ENCODE measurements around the gene PARP15.
"Not testable (repeated sequence)": the region's sequence is repeated elsewhere in the genome, so short reads cannot be mapped to it uniquely, and the experiment has no call there.

The PARP15 gene

DNA sequence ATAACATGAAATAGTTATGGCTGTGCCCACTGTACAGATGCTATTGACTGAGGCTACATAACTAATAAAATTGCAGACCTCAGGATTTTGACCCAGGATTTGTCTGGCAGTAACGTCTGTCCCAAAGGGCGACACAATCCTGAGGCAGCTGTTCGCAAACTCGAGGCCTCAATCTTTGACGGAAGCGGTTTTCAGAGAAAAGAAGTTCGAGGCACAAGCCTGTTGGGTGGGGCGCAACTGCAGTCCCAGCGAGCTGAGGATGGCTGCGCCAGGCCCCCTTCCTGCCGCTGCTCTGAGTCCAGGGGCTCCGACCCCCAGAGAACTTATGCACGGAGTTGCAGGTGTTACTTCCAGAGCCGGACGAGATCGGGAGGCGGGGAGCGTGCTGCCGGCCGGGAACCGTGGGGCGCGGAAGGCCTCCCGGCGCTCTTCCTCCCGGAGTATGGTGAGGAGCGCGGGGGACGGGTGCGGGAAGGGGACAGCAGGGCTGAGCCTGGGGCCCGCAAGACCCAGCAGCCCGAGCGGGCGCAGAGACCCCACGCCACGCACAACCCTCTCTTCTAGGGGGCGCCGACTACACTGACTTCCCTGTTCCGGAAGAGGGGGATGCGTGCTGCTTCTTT, at the start of gene PARP15:
Gene PARP15, plus strand, starts transcription at position 242 of the 623 bp plus-strand sequence. Its CDS starts 18 bp downstream, at position 260.
- DNase-seq (ENCODE audit: low read depth) = peak; percentile 14

GRCh38 chr3:122530164-122530563, 47.3 kb upstream of the PARP15 start:
- DNase-seq (ENCODE audit: low read depth) = no peak

DNA sequence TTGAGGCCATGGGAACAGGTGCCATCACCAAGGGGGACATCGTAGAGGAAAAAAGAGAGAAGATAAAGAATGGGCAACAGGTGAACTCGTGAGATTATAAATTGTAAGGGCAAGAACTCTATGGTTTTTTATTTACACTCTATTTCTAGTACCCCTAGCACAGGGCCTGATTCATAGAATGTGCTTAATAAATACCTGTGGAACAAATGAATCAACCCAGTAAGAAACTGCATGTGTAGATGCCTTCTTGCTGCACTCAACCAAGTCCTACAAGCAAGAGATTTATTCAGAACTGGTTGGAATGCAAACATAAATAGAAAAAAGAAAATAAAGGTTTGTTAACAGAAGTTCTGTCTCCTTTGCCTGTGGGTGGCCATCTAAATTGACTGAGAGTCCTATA, 44.0 kb upstream of the PARP15 start:
- peak; percentile 13 for DNase-seq (ENCODE audit: low read depth)

- DNase-seq (ENCODE audit: low read depth) = peak; percentile 96
Observed at GRCh38 chr3:122533931-122534334, 43.5 kb upstream of the PARP15 start.

GRCh38 chr3:122535964-122536631, 41.4 kb upstream of the PARP15 start:
- no peak for DNase-seq (ENCODE audit: low read depth)

GRCh38 chr3:122536632-122537001, 40.8 kb upstream of the PARP15 start:
- no peak for DNase-seq (ENCODE audit: low read depth)

- DNase-seq (ENCODE audit: low read depth) = no peak
Observed at GRCh38 chr3:122538956-122539490, 38.4 kb upstream of the PARP15 start.

DNA sequence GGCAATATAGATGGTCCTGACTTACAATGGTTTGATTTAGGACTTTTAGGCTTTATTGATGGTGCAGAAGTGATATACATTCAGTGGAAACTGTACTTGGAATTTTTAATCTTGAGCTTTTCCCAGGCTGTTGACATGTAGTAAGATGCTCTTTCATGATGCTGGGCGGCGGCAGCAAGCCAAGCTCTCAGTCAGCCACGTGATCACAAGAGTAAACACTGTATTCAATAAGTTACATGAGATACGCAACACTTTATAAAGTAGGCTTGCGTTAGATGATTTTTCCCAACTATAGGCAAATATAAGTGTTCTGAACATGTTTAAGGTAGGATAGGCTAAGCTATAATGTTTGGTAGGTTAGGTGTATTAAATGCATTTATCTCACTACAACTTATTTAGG, 31.3 kb upstream of the PARP15 start:
- no peak for DNase-seq (ENCODE audit: low read depth)

DNA sequence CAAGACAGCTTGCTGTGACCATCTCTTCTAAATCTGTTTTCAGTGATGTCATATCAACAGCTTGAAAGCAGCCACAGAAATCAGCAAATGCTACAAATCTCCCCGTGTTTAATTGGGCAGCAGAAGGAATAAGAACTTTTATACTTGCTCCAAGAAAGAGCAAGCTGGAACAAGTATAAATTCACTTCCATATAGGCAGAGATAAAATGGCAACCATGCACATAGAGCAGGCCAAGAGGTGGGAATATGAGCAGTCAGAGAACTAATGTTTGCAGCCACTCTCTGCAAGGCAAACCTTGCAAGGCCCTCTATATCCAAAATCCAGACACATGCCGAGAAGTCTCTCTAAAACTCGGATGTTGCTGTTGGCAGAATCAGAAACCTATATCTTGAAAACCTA, 29.4 kb upstream of the PARP15 start:
- DNase-seq (ENCODE audit: low read depth) = no peak

GRCh38 chr3:122548619-122549018, 28.8 kb upstream of the PARP15 start:
- no peak for DNase-seq (ENCODE audit: low read depth)

DNA sequence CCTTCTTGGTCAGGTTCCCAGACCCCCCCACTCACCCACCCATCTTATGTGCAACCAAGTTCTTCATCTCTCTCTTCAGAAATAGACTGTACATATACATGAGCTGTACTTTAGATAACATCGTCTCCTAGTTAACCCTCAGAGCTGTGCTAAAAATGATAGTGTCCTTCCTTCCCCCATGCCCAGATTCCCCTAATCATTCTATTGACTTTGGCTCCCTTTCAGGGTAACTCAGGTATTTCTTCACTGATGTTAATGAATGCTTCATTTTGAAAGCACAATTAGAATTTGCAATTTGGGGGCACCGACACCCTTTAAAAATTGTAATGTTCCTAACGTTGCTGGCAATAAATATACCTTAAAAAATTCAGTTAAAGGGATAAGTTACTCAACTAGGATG, 24.3 kb upstream of the PARP15 start:
- DNase-seq (ENCODE audit: low read depth) = no peak

DNA sequence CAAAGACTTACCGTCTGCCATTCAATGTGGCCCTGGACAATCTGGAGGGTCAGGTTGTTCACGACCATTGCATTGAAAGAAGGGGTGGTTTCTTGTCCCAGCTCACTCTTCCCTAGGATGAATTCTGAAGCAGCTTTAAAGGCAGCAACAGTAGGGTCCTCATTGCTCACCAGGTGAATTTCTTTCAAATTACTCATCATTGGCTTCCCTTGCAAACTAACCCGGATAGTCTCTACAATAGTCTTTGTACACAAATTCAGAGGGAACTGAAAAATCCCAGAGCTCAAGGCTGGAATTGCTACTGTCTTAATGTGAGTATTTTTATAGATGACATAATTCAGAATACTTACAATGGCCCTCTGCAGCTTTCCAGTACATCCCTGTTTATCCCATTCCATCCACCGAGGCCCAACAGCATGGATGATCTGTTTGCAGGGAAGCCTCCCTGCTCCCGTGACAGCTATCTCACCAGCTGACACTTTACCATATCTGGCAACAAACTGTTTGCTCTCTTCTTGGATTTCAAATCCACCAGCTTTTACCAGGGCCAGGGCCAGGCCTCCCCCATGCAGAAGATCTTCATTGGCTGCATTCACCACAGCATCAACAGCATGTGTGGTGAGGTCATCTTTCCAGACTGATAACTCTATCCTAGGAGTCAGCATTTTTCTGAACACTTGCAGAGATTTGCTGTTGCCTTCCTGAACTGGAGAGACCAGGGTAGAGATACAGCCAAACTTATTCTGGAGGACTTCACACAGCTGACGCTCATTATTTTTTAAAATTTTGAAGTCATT, 22.0 kb upstream of the PARP15 start:
- DNase-seq (ENCODE audit: low read depth) = peak; percentile 68

DNA sequence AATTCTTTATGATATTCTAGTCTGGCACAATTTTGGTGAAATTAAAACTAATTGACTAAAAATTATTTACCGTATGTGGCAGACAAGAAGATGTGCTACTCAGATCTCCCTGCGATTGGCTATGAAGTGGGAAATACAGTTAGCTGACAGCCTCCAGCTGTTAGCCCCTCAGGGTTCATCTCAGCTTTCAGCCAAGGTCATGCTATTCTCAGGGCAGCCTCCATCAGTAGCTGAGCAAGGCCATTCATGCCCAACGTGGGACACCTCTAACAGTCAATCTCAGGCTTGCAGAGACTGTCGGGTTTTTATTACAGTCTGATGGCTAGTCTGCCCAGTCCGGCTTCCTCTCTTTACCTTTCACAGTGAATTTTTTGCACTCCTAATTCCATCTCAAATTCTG, 20.1 kb upstream of the PARP15 start:
- DNase-seq (ENCODE audit: low read depth) = no peak

GRCh38 chr3:122558605-122559004, 18.8 kb upstream of the PARP15 start:
- DNase-seq (ENCODE audit: low read depth) = no peak

GRCh38 chr3:122559906-122560305, 17.5 kb upstream of the PARP15 start:
- no peak for DNase-seq (ENCODE audit: low read depth)

DNA sequence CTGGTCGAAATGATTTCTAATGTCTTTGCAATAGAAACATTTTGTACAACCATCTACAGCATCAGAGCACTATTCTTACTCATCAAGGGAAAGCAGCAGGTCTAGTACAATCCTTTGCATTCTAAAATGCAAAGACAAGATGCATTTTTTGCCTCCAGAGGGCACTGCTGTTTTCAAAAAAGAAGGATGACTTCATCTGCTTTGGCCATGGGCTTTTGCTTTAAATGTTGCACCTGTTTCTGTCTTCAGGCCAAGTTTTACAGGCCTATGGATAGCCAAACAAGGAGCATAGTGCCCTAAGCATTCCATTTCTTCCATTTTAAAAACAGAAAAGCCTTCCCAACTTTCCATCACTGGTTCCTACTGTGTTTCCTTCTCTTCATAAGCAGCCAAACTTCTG, 16.8 kb upstream of the PARP15 start:
- DNase-seq (ENCODE audit: low read depth) = peak; percentile 77

DNA sequence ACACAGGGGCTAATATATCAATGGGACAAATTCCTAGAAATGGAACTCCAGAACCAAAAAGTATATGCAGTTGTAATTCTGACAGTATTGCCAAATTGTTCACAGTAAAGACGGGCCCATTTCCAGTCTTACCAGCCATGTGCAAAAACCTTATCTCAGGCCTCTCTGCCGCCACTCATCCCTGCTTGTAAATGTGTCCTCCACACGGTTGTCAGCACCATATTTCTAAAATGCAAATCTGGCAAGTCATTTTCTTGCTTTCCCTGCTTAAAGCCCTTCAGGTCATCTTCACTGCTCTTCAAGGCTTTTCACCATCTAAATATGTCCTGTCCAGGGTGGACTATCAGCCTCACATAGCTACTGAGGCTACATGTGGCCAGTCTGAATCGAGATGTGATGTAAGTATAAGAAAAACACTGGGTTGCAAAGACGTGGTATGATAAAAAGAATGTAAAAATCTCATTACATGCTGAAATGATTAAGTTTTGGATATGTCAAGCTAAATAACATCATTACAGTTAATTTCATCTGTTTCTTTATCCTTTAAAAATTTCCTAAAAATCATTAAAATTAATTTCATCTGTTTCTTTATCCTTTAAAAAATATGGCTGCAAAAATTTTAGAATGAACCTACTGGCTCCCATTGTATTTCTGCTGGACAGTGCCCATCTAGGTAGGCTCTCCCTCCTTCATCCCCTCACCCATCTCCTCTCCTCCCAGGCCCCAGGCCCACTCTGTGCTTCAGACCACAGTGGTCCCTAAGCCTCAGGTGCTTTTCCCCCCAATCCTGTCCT, 14.3 kb upstream of the PARP15 start:
- DNase-seq (ENCODE audit: low read depth) = no peak

DNA sequence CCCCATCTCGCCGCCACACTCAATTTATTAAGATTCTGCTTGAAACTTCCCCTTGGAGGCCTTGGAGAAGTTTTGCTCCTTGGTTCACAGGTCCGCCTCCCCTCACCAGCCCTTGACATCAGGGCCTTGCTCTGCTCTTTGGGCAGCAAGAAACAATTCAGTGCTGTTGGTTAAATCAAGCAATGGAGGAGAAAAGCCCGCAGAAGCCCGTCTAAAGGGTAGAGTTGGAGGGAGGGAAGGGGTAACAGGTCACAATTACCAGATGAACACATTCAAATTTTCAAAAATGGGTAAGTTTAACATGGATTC, 13.8 kb upstream of the PARP15 start:
- DNase-seq (ENCODE audit: low read depth) = peak; percentile 34

- DNase-seq (ENCODE audit: low read depth) = peak; percentile 90
Observed at GRCh38 chr3:122564155-122564912, 13.1 kb upstream of the PARP15 start, which contains the start of the genes DTX3L and PARP9. Gene DTX3L, plus strand, starts transcription at chr3:122564338. Its CDS starts 89 bp downstream, at chr3:122564427. Gene PARP9, minus strand, starts transcription at chr3:122564300. Its CDS starts 4,680 bp downstream, at chr3:122559620.

GRCh38 chr3:122568131-122568530, 9.3 kb upstream of the PARP15 start:
- DNase-seq (ENCODE audit: low read depth) = not testable (repeated sequence)

GRCh38 chr3:122568755-122569154, 8.7 kb upstream of the PARP15 start:
- DNase-seq (ENCODE audit: low read depth) = no peak

Data from ELR (cell line).